ENCODE measurements around the gene KLHL29. TPM values are rescaled to one million over a fixed set of nuclear protein-coding genes. Genes with fewer than 3 reads are reported as not detected.
"Not testable (repeated sequence)": the region's sequence is repeated elsewhere in the genome, so short reads cannot be mapped to it uniquely, and the experiment has no call there.

Gene KLHL29
- total RNA-seq, 1 experiment from 2014 or later, result 3.4 TPM

GRCh38 chr2:23720705-23721453 is 335.9 kb downstream of the KLHL29 start:
- H3K9me2 ChIP-seq (ENCODE audit: insufficient read depth), result no peaks in the 10 kb centered on the region
- ChIA-PET POLR2A (ENCODE audit: unreplicated experiment) (no interaction called here), CTCF (no interaction called here)
- H3K4me1 ChIP-seq (replicated peaks; ENCODE audit: insufficient read depth), result no peaks in the 10 kb centered on the region
- no TSS peak for BruUV-seq (replicated peaks)
- H3K36me3 ChIP-seq (ENCODE audit: low read depth), result 0 out of 2 replicates have a peak, but pooled peaks cover 5% of the 10 kb centered on the region
- H3K9me3 ChIP-seq (ENCODE audit: insufficient read depth, low read depth), result peaks cover 16% of the 10 kb centered on the region; the same call in 1 of the 2 replicates
- H3K4me3 ChIP-seq, result no peak overlapping the region
- DNase-seq, result no peak
- intact Hi-C loops (cut with micrococcal nuclease; ENCODE audit: unreplicated experiment), result no loop called here
- no peaks in the 10 kb centered on the region for H3K79me2 ChIP-seq (ENCODE audit: low read depth)
- no peak overlapping the region for H3K4me2 ChIP-seq
- no peak overlapping the region for H3K27ac ChIP-seq
- no peaks in the 10 kb centered on the region for H3K27me3 ChIP-seq (ENCODE audit: insufficient read depth, low read depth)
- no peaks in the 10 kb centered on the region for H3F3A ChIP-seq (ENCODE audit: insufficient read depth, low read depth)
- H2AFZ ChIP-seq, result no peak overlapping the region
- TF ChIP-seq CTCF (conservative IDR thresholded peaks at IDR 0.05), result no peak
- TF ChIP-seq EZH2 (IDR thresholded peaks at IDR 0.05; ENCODE audit: low read depth), result no peak
- H4K20me1 ChIP-seq (ENCODE audit: insufficient read depth), result no peaks in the 10 kb centered on the region

- no peak for TF ChIP-seq CTCF (conservative IDR thresholded peaks at IDR 0.05)
- no peak for TF ChIP-seq EZH2 (IDR thresholded peaks at IDR 0.05; ENCODE audit: low read depth)
- no peak overlapping the region for H3K27ac ChIP-seq
- no peaks in the 10 kb centered on the region for H3K4me1 ChIP-seq (replicated peaks; ENCODE audit: insufficient read depth)
- 0 out of 2 replicates have a peak, but pooled peaks cover 5% of the 10 kb centered on the region for H3K36me3 ChIP-seq (ENCODE audit: low read depth)
- intact Hi-C loops (cut with micrococcal nuclease; ENCODE audit: unreplicated experiment), result no loop called here
- DNase-seq, result no peak
- no peak overlapping the region for H2AFZ ChIP-seq
- ChIA-PET CTCF (no interaction called here), POLR2A (ENCODE audit: unreplicated experiment) (no interaction called here)
- H3K9me2 ChIP-seq (ENCODE audit: insufficient read depth), result no peaks in the 10 kb centered on the region
- H3K4me2 ChIP-seq, result no peak overlapping the region
- no peaks in the 10 kb centered on the region for H3F3A ChIP-seq (ENCODE audit: insufficient read depth, low read depth)
- no peaks in the 10 kb centered on the region for H3K79me2 ChIP-seq (ENCODE audit: low read depth)
- no peak overlapping the region for H3K4me3 ChIP-seq
- no peaks in the 10 kb centered on the region for H4K20me1 ChIP-seq (ENCODE audit: insufficient read depth)
- H3K27me3 ChIP-seq (ENCODE audit: insufficient read depth, low read depth), result no peaks in the 10 kb centered on the region
- no TSS peak for BruUV-seq (replicated peaks)
- H3K9me3 ChIP-seq (ENCODE audit: insufficient read depth, low read depth), result peaks cover 16% of the 10 kb centered on the region; the same call in 1 of the 2 replicates
Observed at GRCh38 chr2:23721454-23721826, 336.5 kb downstream of the KLHL29 start.

- TF ChIP-seq EZH2 (IDR thresholded peaks at IDR 0.05; ENCODE audit: low read depth) (no peak), CTCF (conservative IDR thresholded peaks at IDR 0.05) (no peak)
- Histone ChIP-seq H3K27ac (no peak overlapping the region), H3F3A (ENCODE audit: insufficient read depth, low read depth) (no peaks in the 10 kb centered on the region), H2AFZ (no peak overlapping the region), H3K79me2 (ENCODE audit: low read depth) (no peaks in the 10 kb centered on the region), H3K9me3 (ENCODE audit: insufficient read depth, low read depth) (peaks cover 16% of the 10 kb centered on the region; the same call in 1 of the 2 replicates), H3K4me3 (no peak overlapping the region), H3K4me1 (replicated peaks; ENCODE audit: insufficient read depth) (no peaks in the 10 kb centered on the region), H3K9me2 (ENCODE audit: insufficient read depth) (no peaks in the 10 kb centered on the region), H4K20me1 (ENCODE audit: insufficient read depth) (no peaks in the 10 kb centered on the region), H3K4me2 (no peak overlapping the region), H3K27me3 (ENCODE audit: insufficient read depth, low read depth) (no peaks in the 10 kb centered on the region), H3K36me3 (ENCODE audit: low read depth) (0 out of 2 replicates have a peak, but pooled peaks cover 5% of the 10 kb centered on the region)
- intact Hi-C loops (cut with micrococcal nuclease; ENCODE audit: unreplicated experiment), result no loop called here
- DNase-seq, result no peak
- no TSS peak for BruUV-seq (replicated peaks)
- CTCF ChIA-PET, result no interaction called here
- POLR2A ChIA-PET (ENCODE audit: unreplicated experiment), result no interaction called here
Observed at GRCh38 chr2:23722255-23722654, 337.3 kb downstream of the KLHL29 start.

- DNase-seq, result not testable (repeated sequence)
Observed at GRCh38 chr2:23723029-23723428, 338.1 kb downstream of the KLHL29 start.

More at GRCh38 chr2:23723029-23723428, 338.1 kb downstream of the KLHL29 start:
- H3K4me1 ChIP-seq (replicated peaks; ENCODE audit: insufficient read depth); H3K36me3 ChIP-seq (ENCODE audit: low read depth); intact Hi-C loops (cut with micrococcal nuclease; ENCODE audit: unreplicated experiment); H2AFZ ChIP-seq; H3K27me3 ChIP-seq (ENCODE audit: insufficient read depth, low read depth); H3K27ac ChIP-seq; H3K9me2 ChIP-seq (ENCODE audit: insufficient read depth); BruUV-seq (replicated peaks); POLR2A ChIA-PET (ENCODE audit: unreplicated experiment); H3K79me2 ChIP-seq (ENCODE audit: low read depth); H4K20me1 ChIP-seq (ENCODE audit: insufficient read depth); H3K4me2 ChIP-seq; CTCF ChIA-PET; H3F3A ChIP-seq (ENCODE audit: insufficient read depth, low read depth); H3K4me3 ChIP-seq: not testable (repeated sequence)
- H3K9me3 ChIP-seq (ENCODE audit: insufficient read depth, low read depth), result peaks cover 16% of the 10 kb centered on the region; the same call in 1 of the 2 replicates
